CD14-positive monocyte (primary cell): ENCODE results near the gene SNX30. TPM values are rescaled to one million over a fixed set of nuclear protein-coding genes. Genes with fewer than 3 reads are reported as not detected.

Source experiments
- DNase-seq, 3 donors: peaks; one replicate each; pipeline ENCODE4 v3.0.0-alpha.2; 2011 to 2022
- H2AFZ ChIP-seq: 2 replicates; pipeline ENCODE4 v1.6.0; 2012; ENCODE audit warnings: mild to moderate bottlenecking, low read depth, low read length, inconsistent platforms; ENCODE audit not compliant: insufficient read depth, poor library complexity, severe bottlenecking
- H3K27ac ChIP-seq, 2 donors: 1 replicate in 1 of 2; 2 replicates in 1 of 2; pipeline ENCODE4 v1.5.1; 2012 to 2013; ENCODE audit warnings: low read length in 2 of 2, control low read depth in 1 of 2, inconsistent platforms in 1 of 2, low read depth in 1 of 2, mild to moderate bottlenecking in 1 of 2
- H3K27me3 ChIP-seq, 2 donors: one replicate each; pipeline versions ENCODE4 v1.6.0 to v1.6.1; 2011 to 2013; ENCODE audit warnings: low read length in 2 of 2; ENCODE audit not compliant: control insufficient read depth in 2 of 2, insufficient read depth in 2 of 2
- H3K36me3 ChIP-seq, 2 donors: replicated peaks in 1 of 2; 1 replicate in 1 of 2; 2 replicates in 1 of 2; pipeline versions ENCODE4 v1.5.1 to v1.6.1; 2012 to 2013; ENCODE audit warnings: low read length in 2 of 2, control low read depth in 1 of 2, inconsistent platforms in 1 of 2, mild to moderate bottlenecking in 1 of 2; ENCODE audit not compliant: insufficient read depth in 2 of 2, control insufficient read depth in 1 of 2
- H3K4me1 ChIP-seq, 2 donors: 1 replicate in 1 of 2; 2 replicates in 1 of 2; pipeline versions ENCODE4 v1.5.1 to v1.6.1; 2012 to 2013; ENCODE audit warnings: low read length in 2 of 2, control low read depth in 1 of 2, inconsistent platforms in 1 of 2, mild to moderate bottlenecking in 1 of 2, moderate library complexity in 1 of 2; ENCODE audit not compliant: insufficient read depth in 2 of 2, control insufficient read depth in 1 of 2
- H3K4me2 ChIP-seq: replicated peaks from 2 replicates; pipeline ENCODE3; 2012; ENCODE audit warnings: low read length, moderate library complexity, mild to moderate bottlenecking; ENCODE audit not compliant: poor library complexity, severe bottlenecking; ENCODE audit errors: extremely low read depth
- H3K4me3 ChIP-seq, 3 experiments: fragments of 200-600 bp in 1 of 3; sonication (generic) in 1 of 3; replicated peaks in 1 of 3; 1 replicate in 2 of 3; 2 replicates in 1 of 3; pipeline ENCODE4 v1.5.1; 2011 to 2013; ENCODE audit warnings: low read length in 3 of 3, mild to moderate bottlenecking in 3 of 3, control low read depth in 2 of 3, low read depth in 2 of 3, inconsistent platforms in 1 of 3, moderate library complexity in 1 of 3
- H3K79me2 ChIP-seq: 2 replicates; pipeline ENCODE4 v1.6.0; 2012; ENCODE audit warnings: mild to moderate bottlenecking, control low read depth, inconsistent platforms, low read length, moderate library complexity; ENCODE audit not compliant: insufficient read depth
- H3K9ac ChIP-seq: 2 replicates; pipeline ENCODE4 v1.6.0; 2017; ENCODE audit warnings: low read length, mild to moderate bottlenecking; ENCODE audit not compliant: insufficient read depth, poor library complexity, severe bottlenecking
- H3K9me3 ChIP-seq, 2 donors: replicated peaks in 1 of 2; 1 replicate in 1 of 2; 2 replicates in 1 of 2; pipeline versions ENCODE4 v1.5.1 to v1.6.1; 2012 to 2013; ENCODE audit warnings: low read length in 2 of 2, control low read depth in 1 of 2; ENCODE audit not compliant: control insufficient read depth in 1 of 2, insufficient read depth in 1 of 2
- H4K20me1 ChIP-seq: 2 replicates; pipeline ENCODE4 v1.6.0; 2012; ENCODE audit warnings: mild to moderate bottlenecking, low read length, control low read depth, moderate library complexity; ENCODE audit not compliant: insufficient read depth
- H3K27ac Mint-ChIP-seq, 7 donors: one replicate each; pipeline ENCODE4 v1.8.0; 2020; ENCODE audit warnings: mild to moderate bottlenecking in 7 of 7, mixed read lengths in 7 of 7, moderate library complexity in 6 of 7, inconsistent platforms in 2 of 7
- H3K27me3 Mint-ChIP-seq, 3 donors: one replicate each; pipeline ENCODE4 v1.8.0; 2021 to 2022; ENCODE audit warnings: low read depth in 3 of 3, mild to moderate bottlenecking in 3 of 3, mixed read lengths in 3 of 3, moderate library complexity in 3 of 3, inconsistent platforms in 1 of 3
- H3K36me3 Mint-ChIP-seq, 2 donors: one replicate each; pipeline ENCODE4 v1.8.0; 2020; ENCODE audit warnings: mixed read lengths in 2 of 2, inconsistent platforms in 1 of 2, mild to moderate bottlenecking in 1 of 2
- H3K4me1 Mint-ChIP-seq: one replicate; pipeline ENCODE4 v1.8.0; 2020; ENCODE audit warnings: mild to moderate bottlenecking, mixed read lengths
- H3K4me3 Mint-ChIP-seq, 2 donors: one replicate each; pipeline ENCODE4 v1.8.0; 2020; ENCODE audit warnings: mild to moderate bottlenecking in 2 of 2, mixed read lengths in 2 of 2, moderate library complexity in 1 of 2
- H3K9me3 Mint-ChIP-seq, 7 donors: one replicate each; pipeline ENCODE4 v1.8.0; 2020 to 2022; ENCODE audit warnings: mixed read lengths in 7 of 7, mild to moderate bottlenecking in 6 of 7, moderate library complexity in 6 of 7, inconsistent platforms in 2 of 7
- CTCF ChIP-seq: fragments of 200-600 bp; IDR thresholded peaks from one replicate; pipeline ENCODE4 v1.8.0; 2022; ENCODE audit warnings: antibody characterized with exemption, mild to moderate bottlenecking
- WGBS: methylation state at CpG from one replicate; pipeline ENCODE4 v1.1.5; 2013; ENCODE audit warnings: missing lambda C conversion rate; ENCODE audit not compliant: insufficient coverage; 5-methylcytosine and 5-hydroxymethylcytosine counted together
- intact Hi-C, 2 donors: fragments of 100-400 bp; cut with micrococcal nuclease; formaldehyde crosslinking; loops; one replicate each; pipeline versions ENCODE4 v1.15.0 to v1.15.1; 2023
- polyA plus RNA-seq, 3 donors: library from polyadenylated mRNA; depleted of rRNA in 1 of 3; unstranded in 2 of 3; stranded (reverse) in 1 of 3; fragments of 300-500 nt in 2 of 3; fragments of >200 nt in 1 of 3; fragmentation: Illumina TruSeq in 2 of 3; gene quantifications; 1 replicate in 2 of 3; 2 replicates in 1 of 3; pipeline ENCODE4 v1.2.3, GENCODE V29; 2012 to 2021

Gene SNX30
- polyA plus RNA-seq, 3 donors, result 10.3 to 31.3 (median 10.4) TPM

GRCh38 chr9:112844771-112845542 is 94.4 kb downstream of the SNX30 start:
- H3K4me3 Mint-ChIP-seq, result peak overlapping the region in 1 of 2 donors; percentile 36
- peak overlapping the region; percentile 58 for H3K4me2 ChIP-seq
- peak overlapping the region in 1 of 2 donors; percentile 65 for H3K27ac ChIP-seq
- H3K36me3 ChIP-seq, result peaks cover 3 to 28% of the 10 kb centered on the region in 2 donors
- H4K20me1 ChIP-seq, result no peaks in the 10 kb centered on the region
- no peaks in the 10 kb centered on the region for H3K27me3 ChIP-seq
- H3K9ac ChIP-seq, result peak overlapping the region; percentile 11
- intact Hi-C loops, result loop anchor here (2.0 to 5.0 kb wide), 2 partner anchors 42 kb away; no protein-coding TSS in a partner anchor
- WGBS, result 10% methylated on average over 4 of the region's 15 CpGs
- DNase-seq, result peak; percentile 65 to 78 (median 75)
- peaks cover 41 to 53% of the 10 kb centered on the region in 2 donors for H3K36me3 Mint-ChIP-seq
- H2AFZ ChIP-seq, result peak overlapping the region; percentile 36
- peak overlapping the region in 6 of 7 donors; percentile 64 to 83 (median 72) for H3K27ac Mint-ChIP-seq
- peak overlapping the region in 1 of 3 experiments; percentile 35 for H3K4me3 ChIP-seq
- peak; percentile 97 for TF ChIP-seq CTCF
- peaks cover 57% of the 10 kb centered on the region for H3K4me1 Mint-ChIP-seq
- peaks cover 27% of the 10 kb centered on the region for H3K79me2 ChIP-seq
- H3K27me3 Mint-ChIP-seq, result peaks cover 0 to 2% (median 0%) of the 10 kb centered on the region in 3 donors
- peaks cover 42 to 58% of the 10 kb centered on the region in 2 donors for H3K4me1 ChIP-seq
- no peaks in the 10 kb centered on the region for H3K9me3 Mint-ChIP-seq
- no peaks in the 10 kb centered on the region for H3K9me3 ChIP-seq

DNA sequence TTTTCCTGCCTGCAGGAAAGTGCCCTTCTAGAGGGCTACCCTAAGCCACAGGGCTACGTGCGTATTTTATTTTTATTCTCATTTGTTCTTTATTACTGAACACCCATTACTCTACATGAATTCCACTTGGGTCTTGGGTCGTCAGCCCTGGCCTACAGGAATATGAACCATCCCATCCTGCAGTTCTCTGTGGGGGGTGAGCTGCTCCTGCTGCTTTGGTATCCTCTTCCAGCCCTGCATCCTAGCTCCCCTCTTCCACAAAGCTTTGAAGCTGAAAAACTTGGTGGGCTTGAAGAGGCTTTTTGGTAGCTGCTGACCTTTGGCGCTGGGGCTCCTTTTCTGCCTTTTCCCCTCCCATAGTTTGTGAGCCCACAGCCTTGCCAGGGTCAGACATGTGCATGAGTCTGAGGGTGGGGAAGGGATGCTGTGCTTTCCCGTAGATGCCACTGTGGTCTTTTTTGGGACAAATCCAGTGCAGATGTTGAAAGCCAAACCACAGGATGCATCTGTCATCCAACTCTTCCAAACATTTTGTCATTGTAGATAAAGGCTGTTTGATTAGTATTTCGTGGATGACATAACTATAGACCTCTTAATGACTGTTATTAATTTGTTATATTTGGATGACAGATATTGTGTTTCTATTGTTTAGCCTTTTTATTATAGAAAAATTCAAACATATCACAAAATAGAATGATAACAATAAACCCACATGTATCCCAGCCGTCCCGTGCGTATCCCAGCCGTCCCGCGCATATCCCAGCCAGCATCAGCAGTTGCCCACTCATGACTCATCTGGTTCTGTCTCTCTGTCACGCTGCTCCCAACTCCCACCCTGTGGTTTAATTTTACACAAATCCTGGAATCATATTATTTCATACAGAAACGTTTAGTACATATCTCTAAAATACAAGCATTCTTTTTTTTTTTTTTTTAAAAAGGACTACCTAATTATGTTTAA is 96.2 kb downstream of the SNX30 start:
- H3K79me2 ChIP-seq, result peaks cover 34% of the 10 kb centered on the region
- DNase-seq, result no peak
- no peaks in the 10 kb centered on the region for H4K20me1 ChIP-seq
- intact Hi-C loops, result loop anchor here in 1 of 2 donors (5.0 kb wide), 1 partner anchor 40 kb away; no protein-coding TSS in a partner anchor
- H3K4me2 ChIP-seq, result no peak overlapping the region
- Mint-ChIP-seq H3K4me3 (no peak overlapping the region), H3K27ac (peak overlapping the region in 2 of 7 donors; percentile 32 to 71), H3K9me3 (no peaks in the 10 kb centered on the region), H3K36me3 (peaks cover 51% of the 10 kb centered on the region in 2 donors), H3K4me1 (peaks cover 64% of the 10 kb centered on the region), H3K27me3 (peaks cover 0 to 4% (median 0%) of the 10 kb centered on the region in 3 donors)
- WGBS, result 89% methylated on average over 7 of the region's 14 CpGs
- no peak overlapping the region for H2AFZ ChIP-seq
- no peak for TF ChIP-seq CTCF
- H3K4me3 ChIP-seq, result no peak overlapping the region
- H3K36me3 ChIP-seq, result peaks cover 7 to 42% of the 10 kb centered on the region in 2 donors
- H3K9ac ChIP-seq, result no peak overlapping the region
- H3K27me3 ChIP-seq, result no peaks in the 10 kb centered on the region
- H3K4me1 ChIP-seq, result peaks cover 42 to 54% of the 10 kb centered on the region in 2 donors
- H3K9me3 ChIP-seq, result no peaks in the 10 kb centered on the region
- H3K27ac ChIP-seq, result no peak overlapping the region
